ENCODE results near the gene ZNF101.

- TF ChIP-seq CTCF (IDR thresholded peaks at IDR 0.05; ENCODE audit: insufficient read depth, low read length) = no peak
- no peak for TF ChIP-seq POLR2AphosphoS5 (IDR thresholded peaks at IDR 0.05; ENCODE audit: low read depth)
- no peak for TF ChIP-seq GABPA (IDR thresholded peaks at IDR 0.05; ENCODE audit: low read depth)
- no peak for TF ChIP-seq SPI1 (IDR thresholded peaks at IDR 0.05; ENCODE audit: borderline replicate concordance, low read depth)
- TF ChIP-seq REST (IDR thresholded peaks at IDR 0.05; ENCODE audit: insufficient replicate concordance, low read depth) = no peak
Observed at GRCh38 chr19:19659646-19660245, 8.9 kb upstream of the ZNF101 start.

All from HL-60 (cell line).